DND-41 (cell line): ENCODE measurements around the gene CLP1.

Source experiments
- EZH2 ChIP-seq: IDR thresholded peaks from 3 replicates; pipeline ENCODE4 v1.6.1; 2012; ENCODE audit warnings: borderline replicate concordance, low read depth, mild to moderate bottlenecking, moderate library complexity, low read length, inconsistent platforms; ENCODE audit not compliant: severe bottlenecking
- TF ChIP-seq, protein P1 (sequence below): IDR thresholded peaks from 2 replicates; pipeline ENCODE4 v1.5.1; 2012; ENCODE audit warnings: borderline replicate concordance, low read length, moderate library complexity, mild to moderate bottlenecking; ENCODE audit not compliant: poor library complexity, severe bottlenecking; ENCODE audit errors: extremely low read depth

DNA sequence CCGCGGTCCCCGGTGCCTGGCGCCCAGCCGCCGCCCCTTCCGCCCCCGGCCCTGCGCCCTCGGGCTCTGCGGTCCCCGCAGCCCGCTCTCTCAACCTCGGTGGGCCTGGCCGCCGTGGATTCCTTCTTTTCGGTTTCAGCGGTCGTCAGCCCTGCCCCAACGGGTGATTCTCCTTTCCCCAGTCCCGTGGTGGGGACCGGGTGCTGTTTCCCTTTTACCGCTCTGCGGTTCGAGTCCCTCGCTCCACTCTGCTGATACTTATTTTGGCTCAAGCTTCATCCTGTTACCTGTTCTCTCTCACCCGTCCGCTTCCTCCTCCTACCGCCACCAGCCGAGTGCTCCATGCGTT lies 10.8 kb downstream of the CLP1 start:
- TF ChIP-seq, protein P1, sequence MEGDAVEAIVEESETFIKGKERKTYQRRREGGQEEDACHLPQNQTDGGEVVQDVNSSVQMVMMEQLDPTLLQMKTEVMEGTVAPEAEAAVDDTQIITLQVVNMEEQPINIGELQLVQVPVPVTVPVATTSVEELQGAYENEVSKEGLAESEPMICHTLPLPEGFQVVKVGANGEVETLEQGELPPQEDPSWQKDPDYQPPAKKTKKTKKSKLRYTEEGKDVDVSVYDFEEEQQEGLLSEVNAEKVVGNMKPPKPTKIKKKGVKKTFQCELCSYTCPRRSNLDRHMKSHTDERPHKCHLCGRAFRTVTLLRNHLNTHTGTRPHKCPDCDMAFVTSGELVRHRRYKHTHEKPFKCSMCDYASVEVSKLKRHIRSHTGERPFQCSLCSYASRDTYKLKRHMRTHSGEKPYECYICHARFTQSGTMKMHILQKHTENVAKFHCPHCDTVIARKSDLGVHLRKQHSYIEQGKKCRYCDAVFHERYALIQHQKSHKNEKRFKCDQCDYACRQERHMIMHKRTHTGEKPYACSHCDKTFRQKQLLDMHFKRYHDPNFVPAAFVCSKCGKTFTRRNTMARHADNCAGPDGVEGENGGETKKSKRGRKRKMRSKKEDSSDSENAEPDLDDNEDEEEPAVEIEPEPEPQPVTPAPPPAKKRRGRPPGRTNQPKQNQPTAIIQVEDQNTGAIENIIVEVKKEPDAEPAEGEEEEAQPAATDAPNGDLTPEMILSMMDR, result no peak
- TF ChIP-seq EZH2, result no peak
